DMS114 treated with DMSO at 0.1 percent for 48 hours (cell line): ENCODE data around the gene TRIM44.
"Not testable (repeated sequence)": the region's sequence is repeated elsewhere in the genome, so short reads cannot be mapped to it uniquely, and the experiment has no call there.

ENCODE experiments used
- DNase-seq: peaks from one replicate; lab custom pipeline; 2025; ENCODE audit not compliant: unreplicated experiment; lab: John Stamatoyannopoulos, UW

Gene TRIM44

GRCh38 chr11:35810045-35810645, 147.6 kb downstream of the TRIM44 start:
- DNase-seq, result no peak

- DNase-seq, result no peak
Observed at GRCh38 chr11:35811783-35812182, 149.2 kb downstream of the TRIM44 start.

- no peak for DNase-seq
Observed at GRCh38 chr11:35812828-35813227, 150.3 kb downstream of the TRIM44 start.

- no peak for DNase-seq
Observed at GRCh38 chr11:35814081-35814695, 151.6 kb downstream of the TRIM44 start.

- DNase-seq, result no peak
Observed at GRCh38 chr11:35814720-35815305, 152.2 kb downstream of the TRIM44 start.

- no peak for DNase-seq
Observed at GRCh38 chr11:35815556-35816315, 153.2 kb downstream of the TRIM44 start.

GRCh38 chr11:35820614-35821013, 158.0 kb downstream of the TRIM44 start:
- DNase-seq, result no peak

- DNase-seq, result no peak
Observed at GRCh38 chr11:35822815-35823495, 160.4 kb downstream of the TRIM44 start.

- DNase-seq, result no peak
Observed at GRCh38 chr11:35823742-35824298, 161.2 kb downstream of the TRIM44 start.

- no peak for DNase-seq
Observed at GRCh38 chr11:35825386-35825785, 162.8 kb downstream of the TRIM44 start.

- DNase-seq, result no peak
Observed at GRCh38 chr11:35826006-35826405, 163.4 kb downstream of the TRIM44 start.

GRCh38 chr11:35826949-35827348, 164.4 kb downstream of the TRIM44 start:
- no peak for DNase-seq

- no peak for DNase-seq
Observed at GRCh38 chr11:35836205-35836604, 173.6 kb downstream of the TRIM44 start.

- no peak for DNase-seq
Observed at GRCh38 chr11:35838071-35838470, 175.5 kb downstream of the TRIM44 start.

- not testable (repeated sequence) for DNase-seq
Observed at GRCh38 chr11:35838697-35839367, 176.3 kb downstream of the TRIM44 start.

GRCh38 chr11:35839368-35840161, 177.0 kb downstream of the TRIM44 start:
- no peak for DNase-seq

GRCh38 chr11:35841733-35842132, 179.2 kb downstream of the TRIM44 start:
- DNase-seq, result no peak

GRCh38 chr11:35842958-35843357, 180.4 kb downstream of the TRIM44 start:
- DNase-seq, result no peak

- no peak for DNase-seq
Observed at GRCh38 chr11:35844579-35844978, 182.0 kb downstream of the TRIM44 start.

GRCh38 chr11:35845860-35846259, 183.3 kb downstream of the TRIM44 start:
- no peak for DNase-seq
